Measurements from ENCODE around the gene SATB2. TPM values are rescaled to one million over a fixed set of nuclear protein-coding genes. Genes with fewer than 3 reads are reported as not detected.

The SATB2 gene
- 3.0 and 5.1 TPM in 2 replicates for total RNA-seq (2014; rRNA removed)
- Bru-seq, nascent RNA: percentile 58 among the genes with signal in this experiment
- percentile 51 among the genes with signal in this experiment for BruChase-seq, experiment 1, labeled RNA remaining after a 6-hour chase
- percentile 57 among the genes with signal in this experiment for BruChase-seq, experiment 2, labeled RNA remaining after a 2-hour chase
- long read RNA-seq, partial matches to known transcripts: 6 of 8 reads
- long read RNA-seq, other reads (novel, unspliced or antisense): 2 of 8 reads

GRCh38 chr2:199457147-199458008 lies at the start of gene SATB2:
Gene SATB2, minus strand, starts transcription at chr2:199457939. Its CDS starts 1,902 bp downstream, at chr2:199456037.
- Histone ChIP-seq H3F3A (ENCODE audit: low read length, unreplicated experiment) (no peaks in the 10 kb centered on the region), H2AFZ (ENCODE audit: low read length) (peak within 1 kb of the TSS; percentile 97), H3K9ac (ENCODE audit: low read length) (peak within 1 kb of the TSS; percentile 90), H3K79me2 (ENCODE audit: low read length) (no peaks in the 10 kb centered on the region), H4K20me1 (ENCODE audit: low read length) (no peaks in the 10 kb centered on the region), H3K27me3 (ENCODE audit: low read length) (no peaks in the 10 kb centered on the region), H3K9me3 (ENCODE audit: low read length) (no peaks in the 10 kb centered on the region), H3K4me2 (ENCODE audit: low read length) (peak within 1 kb of the TSS; percentile 90), H3K27ac (ENCODE audit: low read length) (peak within 1 kb of the TSS; percentile 75), H3K9me2 (replicated peaks; ENCODE audit: low read length) (no peaks in the 10 kb centered on the region), H3K36me3 (ENCODE audit: low read depth, low read length) (no peaks in the 10 kb centered on the region), H3K4me1 (ENCODE audit: insufficient read depth, low read length) (peaks cover 14% of the 10 kb centered on the region), H3K4me3 (ENCODE audit: low read length) (peak within 1 kb of the TSS; percentile 79)
- no peak for TF ChIP-seq CTCF (conservative IDR thresholded peaks at IDR 0.05; ENCODE audit: low read depth, low read length)
- TF ChIP-seq EZH2 (IDR thresholded peaks at IDR 0.05; ENCODE audit: low read length, unreplicated experiment): no peak
- CTCF ChIA-PET: no interaction called here
- POLR2A ChIA-PET (ENCODE audit: unreplicated experiment): no interaction called here
- DNase-seq (peak; percentile 75), ATAC-seq (peak; percentile 34)
- no TSS peak for BruUV-seq (replicated peaks)
- intact Hi-C loops (cut with micrococcal nuclease): loop anchor here (2.0 kb wide), 1 partner anchor 197 kb away; no protein-coding TSS in a partner anchor

GRCh38 chr2:199505755-199506403 lies 48.1 kb upstream of the SATB2 start:
- Histone ChIP-seq H3K4me1 (ENCODE audit: insufficient read depth, low read length) (no peaks in the 10 kb centered on the region), H3K4me2 (ENCODE audit: low read length) (no peak overlapping the region), H3K36me3 (ENCODE audit: low read depth, low read length) (no peaks in the 10 kb centered on the region), H4K20me1 (ENCODE audit: low read length) (no peaks in the 10 kb centered on the region), H3K79me2 (ENCODE audit: low read length) (no peaks in the 10 kb centered on the region), H3K27ac (ENCODE audit: low read length) (no peak overlapping the region), H2AFZ (ENCODE audit: low read length) (no peak overlapping the region), H3K9me3 (ENCODE audit: low read length) (no peaks in the 10 kb centered on the region), H3K4me3 (ENCODE audit: low read length) (no peak overlapping the region), H3K9me2 (replicated peaks; ENCODE audit: low read length) (0 out of 2 replicates have a peak, but pooled peaks cover 3% of the 10 kb centered on the region), H3K27me3 (ENCODE audit: low read length) (peaks cover 33% of the 10 kb centered on the region), H3F3A (ENCODE audit: low read length, unreplicated experiment) (no peaks in the 10 kb centered on the region), H3K9ac (ENCODE audit: low read length) (no peak overlapping the region)
- BruUV-seq (replicated peaks): no TSS peak
- CTCF ChIA-PET: no interaction called here
- DNase-seq (no peak), ATAC-seq (no peak)
- TF ChIP-seq CTCF (conservative IDR thresholded peaks at IDR 0.05; ENCODE audit: low read depth, low read length) (no peak), EZH2phosphoT487 (IDR thresholded peaks at IDR 0.05; ENCODE audit: borderline replicate concordance, low read length) (no peak), EZH2 (IDR thresholded peaks at IDR 0.05; ENCODE audit: low read length, unreplicated experiment) (no peak)
- intact Hi-C loops (cut with micrococcal nuclease): no loop called here
- POLR2A ChIA-PET (ENCODE audit: unreplicated experiment): no interaction called here
